Kidney epithelial cell (primary cell): ENCODE measurements around the gene C3. TPM values are rescaled to one million over a fixed set of nuclear protein-coding genes. Genes with fewer than 3 reads are reported as not detected.
"Not testable (repeated sequence)": the region's sequence is repeated elsewhere in the genome, so short reads cannot be mapped to it uniquely, and the experiment has no call there.

Source experiments
- DNase-seq: peaks from one replicate; pipeline ENCODE4 v3.0.0-alpha.2; 2010; ENCODE audit warnings: low read depth
- H3K27me3 ChIP-seq: 2 replicates; pipeline ENCODE4 v1.6.0; 2011; ENCODE audit warnings: low read length; ENCODE audit not compliant: control insufficient read depth, insufficient read depth
- H3K36me3 ChIP-seq: 2 replicates; pipeline ENCODE4 v1.5.1; 2011; ENCODE audit warnings: low read length; ENCODE audit not compliant: control insufficient read depth, insufficient read depth
- H3K4me3 ChIP-seq: 2 replicates; pipeline ENCODE4 v1.5.1; 2011; ENCODE audit warnings: low read depth, mild to moderate bottlenecking, control low read depth, low read length
- CTCF ChIP-seq: IDR thresholded peaks from 2 replicates; pipeline ENCODE4 v1.5.1; 2011; ENCODE audit warnings: mild to moderate bottlenecking, moderate library complexity, low read length, control low read depth, inconsistent platforms; ENCODE audit not compliant: insufficient read depth, poor library complexity, severe bottlenecking
- total RNA-seq: library from RNA; depleted of rRNA; stranded (reverse); fragments of >200 nt; gene quantifications from 2 replicates; pipeline ENCODE4 v1.2.3, GENCODE V29; 2015

The C3 gene
- total RNA-seq, 1 donor from 2014 or later: 58.5 TPM

GRCh38 chr19:6660930-6661329 lies 59.5 kb downstream of the C3 start:
- H3K27me3 ChIP-seq: peaks cover 25% of the 10 kb centered on the region
- H3K4me3 ChIP-seq: no peak overlapping the region
- DNase-seq: no peak
- no peaks in the 10 kb centered on the region for H3K36me3 ChIP-seq
- no peak for TF ChIP-seq CTCF

GRCh38 chr19:6656390-6656789 lies 64.1 kb downstream of the C3 start:
- H3K4me3 ChIP-seq, DNase-seq, H3K36me3 ChIP-seq: not testable (repeated sequence)
- peaks cover 27% of the 10 kb centered on the region for H3K27me3 ChIP-seq

- Histone ChIP-seq H3K27me3 (peaks cover 13% of the 10 kb centered on the region), H3K4me3 (no peak overlapping the region), H3K36me3 (no peaks in the 10 kb centered on the region)
- no peak for DNase-seq
- no peak for TF ChIP-seq CTCF
Observed at GRCh38 chr19:6654347-6655310, 65.8 kb downstream of the C3 start.

- TF ChIP-seq CTCF: no peak
- DNase-seq: no peak
- Histone ChIP-seq H3K4me3 (no peak overlapping the region), H3K36me3 (no peaks in the 10 kb centered on the region), H3K27me3 (peaks cover 4% of the 10 kb centered on the region)
Observed at GRCh38 chr19:6652805-6653094, 67.7 kb downstream of the C3 start.

DNA sequence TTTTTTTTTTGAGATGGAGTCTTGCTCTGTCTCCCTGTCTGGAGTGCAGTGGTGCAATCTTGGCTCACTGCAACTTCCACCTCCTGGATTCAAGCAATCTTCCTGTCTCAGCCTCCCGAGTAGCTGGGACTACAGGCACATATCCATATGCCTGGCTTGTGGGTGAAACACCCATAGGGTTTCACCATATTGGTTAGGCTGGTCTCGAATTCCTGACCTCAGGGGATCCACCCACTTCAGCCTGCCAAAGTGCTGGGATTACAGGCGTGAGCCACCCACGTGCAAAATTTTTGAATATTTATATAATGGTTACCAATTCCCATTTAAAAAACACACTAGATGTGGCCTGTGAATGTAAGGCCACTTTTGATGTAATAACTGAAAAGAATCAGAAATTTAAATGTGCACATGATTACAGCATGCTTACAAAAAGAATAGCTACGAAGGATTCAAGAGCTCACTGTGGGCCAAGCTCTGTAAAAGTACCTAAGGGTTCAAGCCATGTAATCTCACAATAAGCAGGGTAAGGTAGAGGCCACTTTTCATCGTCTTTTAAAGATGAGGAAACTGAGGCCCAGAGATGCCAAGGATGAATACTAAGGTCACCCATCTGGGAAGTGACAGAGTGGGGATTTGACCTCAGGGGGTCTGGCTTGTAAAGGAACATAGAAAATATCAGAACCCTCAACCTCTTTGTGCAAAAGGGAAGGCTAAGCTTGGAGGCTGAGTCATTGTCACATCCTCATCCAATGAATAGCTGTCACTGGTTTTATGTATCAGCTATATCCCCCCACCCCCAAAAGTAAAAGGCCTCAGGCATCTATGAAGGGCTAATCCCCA lies 68.3 kb downstream of the C3 start:
- no peak for DNase-seq
- no peak for TF ChIP-seq CTCF
- no peaks in the 10 kb centered on the region for H3K36me3 ChIP-seq
- H3K27me3 ChIP-seq: peaks cover 4% of the 10 kb centered on the region
- no peak overlapping the region for H3K4me3 ChIP-seq

- TF ChIP-seq CTCF: no peak
Observed at GRCh38 chr19:6649185-6649584, 71.3 kb downstream of the C3 start.

More at GRCh38 chr19:6649185-6649584, 71.3 kb downstream of the C3 start:
- Histone ChIP-seq H3K36me3 (no peaks in the 10 kb centered on the region), H3K27me3 (no peaks in the 10 kb centered on the region), H3K4me3 (no peak overlapping the region)
- no peak for DNase-seq
